HG02588 (cell line): Measurements from ENCODE around the gene ASCL5.

Experiments
- ATAC-seq: cut with Tn5 transposase; IDR thresholded peaks from one replicate; pipeline ENCODE4 v1.9.1; 2021; ENCODE audit warnings: mild to moderate bottlenecking, moderate library complexity; ENCODE audit not compliant: unreplicated experiment

The ASCL5 gene

GRCh38 chr1:201111672-201112071 lies 15.3 kb downstream of the ASCL5 start:
- ATAC-seq: no peak

GRCh38 chr1:201111156-201111555 lies 15.8 kb downstream of the ASCL5 start:
- no peak for ATAC-seq

GRCh38 chr1:201110616-201111015 lies 16.4 kb downstream of the ASCL5 start:
- ATAC-seq: no peak

GRCh38 chr1:201110138-201110537 lies 16.8 kb downstream of the ASCL5 start:
- no peak for ATAC-seq

- ATAC-seq: no peak
Observed at GRCh38 chr1:201109651-201110050, 17.3 kb downstream of the ASCL5 start.

GRCh38 chr1:201108614-201109013 lies 18.4 kb downstream of the ASCL5 start:
- no peak for ATAC-seq

- no peak for ATAC-seq
Observed at GRCh38 chr1:201105688-201106087, 21.3 kb downstream of the ASCL5 start.

- no peak for ATAC-seq
Observed at GRCh38 chr1:201104141-201104540, 22.8 kb downstream of the ASCL5 start.

GRCh38 chr1:201103666-201104065 lies 23.3 kb downstream of the ASCL5 start:
- no peak for ATAC-seq

GRCh38 chr1:201100169-201100930 lies 26.6 kb downstream of the ASCL5 start:
- ATAC-seq: no peak

GRCh38 chr1:201098992-201099677 lies 27.8 kb downstream of the ASCL5 start:
- no peak for ATAC-seq

GRCh38 chr1:201096977-201097856 lies 29.8 kb downstream of the ASCL5 start:
- no peak for ATAC-seq

GRCh38 chr1:201096041-201096461 lies 30.9 kb downstream of the ASCL5 start:
- ATAC-seq: no peak

GRCh38 chr1:201095581-201095980 lies 31.4 kb downstream of the ASCL5 start:
- ATAC-seq: no peak

- ATAC-seq: no peak
Observed at GRCh38 chr1:201094832-201095231, 32.2 kb downstream of the ASCL5 start.

GRCh38 chr1:201093962-201094361 lies 33.0 kb downstream of the ASCL5 start:
- no peak for ATAC-seq

- ATAC-seq: no peak
Observed at GRCh38 chr1:201093561-201093960, 33.4 kb downstream of the ASCL5 start.

- no peak for ATAC-seq
Observed at GRCh38 chr1:201092738-201093137, 34.2 kb downstream of the ASCL5 start.

- no peak for ATAC-seq
Observed at GRCh38 chr1:201091256-201091655, 35.7 kb downstream of the ASCL5 start.

- no peak for ATAC-seq
Observed at GRCh38 chr1:201090541-201090940, 36.4 kb downstream of the ASCL5 start.

GRCh38 chr1:201089596-201089995 lies 37.4 kb downstream of the ASCL5 start:
- ATAC-seq: no peak
